HL-60/S4 (cell line): ENCODE data around the gene TTC9.

ENCODE experiments used
- in situ Hi-C: fragments of 300-500 bp; cut with MboI; formaldehyde crosslinking; loops from 2 replicates; pipeline ENCODE4 v1.14.3; 2022; ENCODE audit warnings: low sequenced_read_pairs

Gene TTC9

GRCh38 chr14:70642303-70643235 lies 853 bp downstream of the TTC9 start:
- in situ Hi-C loops: no loop called here

- in situ Hi-C loops: no loop called here
Observed at GRCh38 chr14:70643967-70644366, 2.3 kb downstream of the TTC9 start.

- in situ Hi-C loops: no loop called here
Observed at GRCh38 chr14:70645892-70646291, 4.2 kb downstream of the TTC9 start.

- in situ Hi-C loops: no loop called here
Observed at GRCh38 chr14:70646705-70647104, 5.0 kb downstream of the TTC9 start.

- in situ Hi-C loops: no loop called here
Observed at GRCh38 chr14:70648346-70648745, 6.6 kb downstream of the TTC9 start.

GRCh38 chr14:70649803-70650202 lies 8.1 kb downstream of the TTC9 start:
- in situ Hi-C loops: no loop called here

- in situ Hi-C loops: no loop called here
Observed at GRCh38 chr14:70651522-70651921, 9.8 kb downstream of the TTC9 start.

GRCh38 chr14:70652871-70653270 lies 11.2 kb downstream of the TTC9 start:
- in situ Hi-C loops: no loop called here

GRCh38 chr14:70653662-70654061 lies 11.9 kb downstream of the TTC9 start:
- in situ Hi-C loops: no loop called here

- in situ Hi-C loops: no loop called here
Observed at GRCh38 chr14:70654632-70655031, 12.9 kb downstream of the TTC9 start.

- in situ Hi-C loops: no loop called here
Observed at GRCh38 chr14:70655110-70655826, 13.6 kb downstream of the TTC9 start.

GRCh38 chr14:70658899-70659298 lies 17.2 kb downstream of the TTC9 start:
- in situ Hi-C loops: no loop called here

GRCh38 chr14:70660967-70661893 lies 19.5 kb downstream of the TTC9 start:
- in situ Hi-C loops: no loop called here

- in situ Hi-C loops: no loop called here
Observed at GRCh38 chr14:70662080-70662479, 20.4 kb downstream of the TTC9 start.

- in situ Hi-C loops: no loop called here
Observed at GRCh38 chr14:70662816-70663215, 21.1 kb downstream of the TTC9 start.

GRCh38 chr14:70663707-70664179 lies 22.0 kb downstream of the TTC9 start:
- in situ Hi-C loops: no loop called here

- in situ Hi-C loops: no loop called here
Observed at GRCh38 chr14:70664698-70665447, 23.2 kb downstream of the TTC9 start.

GRCh38 chr14:70665448-70666360 lies 24.0 kb downstream of the TTC9 start:
- in situ Hi-C loops: no loop called here

GRCh38 chr14:70666361-70666686 lies 24.6 kb downstream of the TTC9 start:
- in situ Hi-C loops: no loop called here
